OCI-M2 (cell line): ENCODE data around the gene EML5.

Experiments
- DNase-seq: peaks from one replicate; lab custom pipeline; 2025; ENCODE audit not compliant: unreplicated experiment; lab: John Stamatoyannopoulos, UW

EML5 gene

GRCh38 chr14:88563845-88564244, 228.9 kb downstream of the EML5 start:
- no peak for DNase-seq

GRCh38 chr14:88562831-88563686, 229.7 kb downstream of the EML5 start, which contains the start of gene ZC3H14:
ZC3H14 (plus strand) TSS chr14:88563037; CDS start chr14:88563134, 97 bp downstream.
- DNase-seq: no peak

GRCh38 chr14:88562532-88562830, 230.3 kb downstream of the EML5 start:
- DNase-seq: no peak
